ENCODE results near the gene RAPSN. TPM values are rescaled to one million over a fixed set of nuclear protein-coding genes. Genes with fewer than 3 reads are reported as not detected.
"Not testable (repeated sequence)": the region's sequence is repeated elsewhere in the genome, so short reads cannot be mapped to it uniquely, and the experiment has no call there.

The RAPSN gene
- total RNA-seq, 2 experiments from 2014 or later: not detected

DNA sequence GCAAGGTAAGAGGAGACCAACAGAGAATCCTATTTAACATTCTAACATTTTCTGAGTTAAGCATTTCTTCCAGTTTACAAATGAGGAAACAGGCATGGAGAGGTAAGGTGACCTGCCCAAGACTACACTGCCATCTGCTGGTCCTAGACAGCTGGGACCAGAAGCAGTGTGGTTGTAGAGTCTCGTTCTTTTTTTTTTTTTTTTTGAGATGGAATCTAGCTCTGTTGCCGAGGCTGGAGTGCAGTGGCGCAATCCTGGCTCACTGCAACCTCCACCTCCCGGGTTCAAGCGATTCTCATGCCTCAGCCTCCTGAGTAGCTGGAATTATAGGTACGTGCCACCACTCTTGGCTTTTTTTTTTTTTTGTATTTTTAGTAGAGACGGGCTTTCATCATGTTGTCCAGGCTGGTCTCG, 5.3 kb upstream of the RAPSN start:
- H3K4me3 ChIP-seq (ENCODE audit: low read depth, low read length, poor library complexity, severe bottlenecking); H3K9me3 ChIP-seq (ENCODE audit: low read length); H3K4me1 ChIP-seq (ENCODE audit: insufficient read depth, low read length, poor library complexity, severe bottlenecking); H3K9me2 ChIP-seq (ENCODE audit: insufficient read depth, low read length); H4K20me1 ChIP-seq (ENCODE audit: insufficient read depth, low read length); H2AFZ ChIP-seq (ENCODE audit: low read length); H3K79me2 ChIP-seq (ENCODE audit: insufficient read depth, low read depth, low read length); H3K4me2 ChIP-seq (ENCODE audit: low read length); H3K36me3 ChIP-seq (ENCODE audit: insufficient read depth, low read length); H3K27ac ChIP-seq (ENCODE audit: low read depth, low read length, poor library complexity, severe bottlenecking); BruUV-seq (replicated peaks): not testable (repeated sequence)
- ChIA-PET POLR2A (interaction anchor here (0.6 to 2.0 kb wide), 5 partner anchors 8 to 101 kb away, joined by 3 to 10 read pairs (median 4); no protein-coding TSS in a partner anchor), CTCF (ENCODE audit: unreplicated experiment) (interaction anchor here (0.5 to 1.9 kb wide), 12 partner anchors 11 to 736 kb away, joined by 3 to 7 read pairs (median 4); partner anchors contain the start of genes F2 and SLC39A13)
- TF ChIP-seq, protein P1, sequence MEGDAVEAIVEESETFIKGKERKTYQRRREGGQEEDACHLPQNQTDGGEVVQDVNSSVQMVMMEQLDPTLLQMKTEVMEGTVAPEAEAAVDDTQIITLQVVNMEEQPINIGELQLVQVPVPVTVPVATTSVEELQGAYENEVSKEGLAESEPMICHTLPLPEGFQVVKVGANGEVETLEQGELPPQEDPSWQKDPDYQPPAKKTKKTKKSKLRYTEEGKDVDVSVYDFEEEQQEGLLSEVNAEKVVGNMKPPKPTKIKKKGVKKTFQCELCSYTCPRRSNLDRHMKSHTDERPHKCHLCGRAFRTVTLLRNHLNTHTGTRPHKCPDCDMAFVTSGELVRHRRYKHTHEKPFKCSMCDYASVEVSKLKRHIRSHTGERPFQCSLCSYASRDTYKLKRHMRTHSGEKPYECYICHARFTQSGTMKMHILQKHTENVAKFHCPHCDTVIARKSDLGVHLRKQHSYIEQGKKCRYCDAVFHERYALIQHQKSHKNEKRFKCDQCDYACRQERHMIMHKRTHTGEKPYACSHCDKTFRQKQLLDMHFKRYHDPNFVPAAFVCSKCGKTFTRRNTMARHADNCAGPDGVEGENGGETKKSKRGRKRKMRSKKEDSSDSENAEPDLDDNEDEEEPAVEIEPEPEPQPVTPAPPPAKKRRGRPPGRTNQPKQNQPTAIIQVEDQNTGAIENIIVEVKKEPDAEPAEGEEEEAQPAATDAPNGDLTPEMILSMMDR (conservative IDR thresholded peaks at IDR 0.05; ENCODE audit: low read length): peak; percentile 87
- peak; percentile 88 for DNase-seq (ENCODE audit: low spot score)
- intact Hi-C loops (cut with micrococcal nuclease; ENCODE audit: unreplicated experiment): loop anchor here (1.0 to 10.0 kb wide), 6 partner anchors 42 to 399 kb away; partner anchors contain the start of genes ARFGAP2, MADD, SLC39A13 and SPI1

DNA sequence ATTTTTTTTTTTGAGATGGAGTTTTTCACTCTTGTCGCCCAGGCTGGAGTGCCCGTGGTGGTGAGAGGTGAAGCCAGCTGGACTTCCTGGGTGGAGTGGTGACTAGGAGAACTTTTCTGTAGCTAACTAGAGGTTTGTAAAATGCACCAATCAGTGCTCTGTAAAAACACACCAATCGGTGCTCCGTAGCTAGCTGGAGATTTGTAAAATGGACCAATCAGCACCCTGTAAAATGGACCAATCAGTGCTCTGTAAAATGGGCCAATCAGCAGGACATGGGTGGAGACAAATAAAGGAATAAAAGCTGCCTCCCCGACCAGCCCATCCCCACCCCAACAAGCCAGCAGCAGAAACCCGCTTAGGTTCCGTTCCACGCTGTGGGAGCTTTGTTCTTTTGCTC, 4.4 kb upstream of the RAPSN start:
- H3K4me3 ChIP-seq (ENCODE audit: low read depth, low read length, poor library complexity, severe bottlenecking): no peak overlapping the region
- H4K20me1 ChIP-seq (ENCODE audit: insufficient read depth, low read length): no peaks in the 10 kb centered on the region
- H3K27ac ChIP-seq (ENCODE audit: low read depth, low read length, poor library complexity, severe bottlenecking): no peak overlapping the region
- TF ChIP-seq EZH2phosphoT487 (IDR thresholded peaks at IDR 0.05; ENCODE audit: borderline replicate concordance, low read depth, low read length): no peak
- TF ChIP-seq, protein P1 (conservative IDR thresholded peaks at IDR 0.05; ENCODE audit: low read length): no peak
- DNase-seq (ENCODE audit: low spot score): peak; percentile 11
- ChIA-PET POLR2A (interaction anchor here (2.0 kb wide), 1 partner anchor 10 kb away, joined by 10 read pairs; no protein-coding TSS in a partner anchor), CTCF (ENCODE audit: unreplicated experiment) (interaction anchor here (1.9 kb wide), 1 partner anchor 10 kb away, joined by 5 read pairs; no protein-coding TSS in a partner anchor)
- H2AFZ ChIP-seq (ENCODE audit: low read length): no peak overlapping the region
- H3K9me3 ChIP-seq (ENCODE audit: low read length): no peaks in the 10 kb centered on the region
- no peak overlapping the region for H3K4me2 ChIP-seq (ENCODE audit: low read length)
- no peaks in the 10 kb centered on the region for H3K4me1 ChIP-seq (ENCODE audit: insufficient read depth, low read length, poor library complexity, severe bottlenecking)
- no peaks in the 10 kb centered on the region for H3K9me2 ChIP-seq (ENCODE audit: insufficient read depth, low read length)
- H3K79me2 ChIP-seq (ENCODE audit: insufficient read depth, low read depth, low read length): no peaks in the 10 kb centered on the region
- no peaks in the 10 kb centered on the region for H3K36me3 ChIP-seq (ENCODE audit: insufficient read depth, low read length)
- intact Hi-C loops (cut with micrococcal nuclease; ENCODE audit: unreplicated experiment): loop anchor here (5.0 to 10.0 kb wide), 2 partner anchors 79 to 181 kb away; partner anchors contain the start of genes MADD and SPI1
- BruUV-seq (replicated peaks): no TSS peak

DNA sequence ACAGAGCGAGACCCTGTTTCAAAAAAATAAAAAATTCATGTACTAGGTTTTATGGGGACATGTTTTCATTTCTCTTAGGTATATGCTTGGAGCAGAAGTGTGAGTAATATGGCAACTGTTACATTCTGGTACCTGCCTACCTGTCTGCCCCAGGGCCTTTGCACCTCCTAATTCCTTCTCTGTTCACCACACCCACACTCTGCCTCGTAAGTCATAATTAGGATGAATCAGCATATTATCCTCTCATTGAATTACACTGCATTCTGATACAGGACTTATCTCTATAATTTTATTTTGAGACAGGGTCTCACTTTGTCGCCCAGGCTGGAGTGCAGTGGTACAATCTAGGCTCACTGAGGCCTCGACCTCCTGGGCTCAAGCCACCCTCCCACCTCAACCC, 3.1 kb upstream of the RAPSN start:
- ChIA-PET POLR2A (interaction anchor here (2.0 kb wide), 1 partner anchor 9 kb away, joined by 10 read pairs; no protein-coding TSS in a partner anchor), CTCF (ENCODE audit: unreplicated experiment) (interaction anchor here (1.1 kb wide), 1 partner anchor 9 kb away, joined by 3 read pairs; no protein-coding TSS in a partner anchor)
- H3K36me3 ChIP-seq (ENCODE audit: insufficient read depth, low read length): no peaks in the 10 kb centered on the region
- no peaks in the 10 kb centered on the region for H3K9me2 ChIP-seq (ENCODE audit: insufficient read depth, low read length)
- no peak overlapping the region for H2AFZ ChIP-seq (ENCODE audit: low read length)
- H3K4me1 ChIP-seq (ENCODE audit: insufficient read depth, low read length, poor library complexity, severe bottlenecking): no peaks in the 10 kb centered on the region
- H3K4me3 ChIP-seq (ENCODE audit: low read depth, low read length, poor library complexity, severe bottlenecking): no peak overlapping the region
- no TSS peak for BruUV-seq (replicated peaks)
- H3K4me2 ChIP-seq (ENCODE audit: low read length): no peak overlapping the region
- TF ChIP-seq EZH2phosphoT487 (IDR thresholded peaks at IDR 0.05; ENCODE audit: borderline replicate concordance, low read depth, low read length): no peak
- TF ChIP-seq, protein P1 (conservative IDR thresholded peaks at IDR 0.05; ENCODE audit: low read length): no peak
- H3K27ac ChIP-seq (ENCODE audit: low read depth, low read length, poor library complexity, severe bottlenecking): no peak overlapping the region
- H3K79me2 ChIP-seq (ENCODE audit: insufficient read depth, low read depth, low read length): no peaks in the 10 kb centered on the region
- no peak for DNase-seq (ENCODE audit: low spot score)
- intact Hi-C loops (cut with micrococcal nuclease; ENCODE audit: unreplicated experiment): loop anchor here (5.0 to 10.0 kb wide), 2 partner anchors 77 to 180 kb away; partner anchors contain the start of genes MADD and SPI1
- H3K9me3 ChIP-seq (ENCODE audit: low read length): no peaks in the 10 kb centered on the region
- H4K20me1 ChIP-seq (ENCODE audit: insufficient read depth, low read length): no peaks in the 10 kb centered on the region
